Loucy (cell line): ENCODE data around the gene FPR3.

Experiments used
- H2AFZ ChIP-seq: fragments of 200-600 bp; sonication (generic); 2 replicates; pipeline ENCODE4 v1.6.0; 2016; ENCODE audit warnings: antibody characterized with exemption, mild to moderate bottlenecking, low read length, moderate library complexity
- H3F3A ChIP-seq: fragments of 200-600 bp; 2 replicates; pipeline ENCODE4 v1.6.0; 2016; ENCODE audit warnings: antibody characterized with exemption, low read depth, mild to moderate bottlenecking
- H3K27me3 ChIP-seq: fragments of 200-600 bp; sonication (generic); 2 replicates; pipeline ENCODE4 v1.6.1; 2014; ENCODE audit warnings: low read length, mild to moderate bottlenecking; ENCODE audit not compliant: insufficient read depth, poor library complexity, severe bottlenecking
- H3K36me3 ChIP-seq: fragments of 200-600 bp; sonication (generic); 2 replicates; pipeline ENCODE4 v1.6.1; 2016; ENCODE audit warnings: low read length; ENCODE audit not compliant: insufficient read depth
- H3K4me1 ChIP-seq: fragments of 200-600 bp; sonication (generic); 2 replicates; pipeline ENCODE4 v1.5.1; 2014; ENCODE audit warnings: low read length, mild to moderate bottlenecking; ENCODE audit not compliant: insufficient read depth, poor library complexity, severe bottlenecking
- H3K4me2 ChIP-seq: fragments of 200-600 bp; sonication (generic); 2 replicates; pipeline ENCODE4 v1.6.0; 2014; ENCODE audit warnings: antibody characterized with exemption, low read length, low read depth, mild to moderate bottlenecking; ENCODE audit not compliant: poor library complexity, severe bottlenecking
- H3K4me3 ChIP-seq: fragments of 200-600 bp; sonication (generic); 2 replicates; pipeline ENCODE4 v1.5.1; 2014; ENCODE audit warnings: low read length, mild to moderate bottlenecking, mixed read lengths; ENCODE audit not compliant: poor library complexity, severe bottlenecking
- H3K79me2 ChIP-seq: fragments of 200-600 bp; sonication (generic); 2 replicates; pipeline ENCODE4 v1.6.1; 2014; ENCODE audit warnings: low read length; ENCODE audit not compliant: insufficient read depth
- H3K9ac ChIP-seq: fragments of 200-600 bp; sonication (generic); 2 replicates; pipeline ENCODE4 v1.6.0; 2014; ENCODE audit warnings: mild to moderate bottlenecking, low read depth, low read length, moderate library complexity; ENCODE audit not compliant: poor library complexity, severe bottlenecking
- H3K9me2 ChIP-seq: fragments of 200-600 bp; sonication (generic); replicated peaks from 2 replicates; pipeline ENCODE4 v1.6.1; 2016; ENCODE audit warnings: low read depth, low read length, mixed read lengths
- H3K9me3 ChIP-seq: fragments of 200-600 bp; sonication (generic); 2 replicates; pipeline ENCODE4 v1.6.1; 2014; ENCODE audit warnings: mild to moderate bottlenecking, antibody characterized with exemption, low read length, low read depth; ENCODE audit not compliant: insufficient read depth
- H4K20me1 ChIP-seq: fragments of 200-600 bp; sonication (generic); 2 replicates; pipeline ENCODE4 v1.6.0; 2014; ENCODE audit warnings: antibody characterized with exemption, low read length, mild to moderate bottlenecking; ENCODE audit not compliant: insufficient read depth, poor library complexity, severe bottlenecking
- CTCF ChIP-seq: fragments of 200-600 bp; sonication (generic); conservative IDR thresholded peaks from 2 replicates; pipeline ENCODE4 v1.5.1; 2014; ENCODE audit warnings: mild to moderate bottlenecking, antibody characterized with exemption, low read length
- EZH2phosphoT487 ChIP-seq: fragments of 200-600 bp; IDR thresholded peaks from 2 replicates; pipeline ENCODE4 v1.6.1; 2018; ENCODE audit warnings: antibody characterized with exemption, mild to moderate bottlenecking, moderate library complexity, borderline replicate concordance

The FPR3 gene

GRCh38 chr19:51794885-51795490, at the start of gene FPR3:
FPR3 (plus strand) TSS chr19:51795157; CDS start chr19:51823749, 28,592 bp downstream.
- Histone ChIP-seq H3K27me3 (no peaks in the 10 kb centered on the region), H3F3A (no peaks in the 10 kb centered on the region), H3K9me3 (peaks cover 4% of the 10 kb centered on the region; the same call in 1 of the 2 replicates), H3K9ac (no peak within 1 kb of the TSS), H3K79me2 (no peaks in the 10 kb centered on the region), H3K36me3 (no peaks in the 10 kb centered on the region), H3K4me1 (no peaks in the 10 kb centered on the region), H3K9me2 (no peaks in the 10 kb centered on the region; the same call in 1 of the 2 replicates), H3K4me2 (no peak within 1 kb of the TSS), H4K20me1 (no peaks in the 10 kb centered on the region), H3K4me3 (no peak within 1 kb of the TSS), H2AFZ (no peak within 1 kb of the TSS)
- no peak for TF ChIP-seq EZH2phosphoT487
- no peak for TF ChIP-seq CTCF

- Histone ChIP-seq H3K4me1 (no peaks in the 10 kb centered on the region), H3K79me2 (no peaks in the 10 kb centered on the region), H3K36me3 (no peaks in the 10 kb centered on the region), H3K9me3 (no peaks in the 10 kb centered on the region; the same call in 1 of the 2 replicates), H4K20me1 (no peaks in the 10 kb centered on the region), H3F3A (no peaks in the 10 kb centered on the region), H3K4me3 (no peak overlapping the region), H3K4me2 (no peak overlapping the region), H3K9me2 (no peaks in the 10 kb centered on the region), H3K27me3 (no peaks in the 10 kb centered on the region), H3K9ac (no peak overlapping the region), H2AFZ (no peak overlapping the region)
- TF ChIP-seq CTCF (no peak), EZH2phosphoT487 (no peak)
Measured at GRCh38 chr19:51746731-51747130, 48.2 kb upstream of the FPR3 start.

GRCh38 chr19:51749979-51750378, 45.0 kb upstream of the FPR3 start:
- Histone ChIP-seq H3F3A (no peaks in the 10 kb centered on the region), H3K36me3 (no peaks in the 10 kb centered on the region), H3K9me3 (no peaks in the 10 kb centered on the region; the same call in 1 of the 2 replicates), H3K4me1 (no peaks in the 10 kb centered on the region), H3K4me3 (no peak overlapping the region), H3K9me2 (no peaks in the 10 kb centered on the region), H3K27me3 (no peaks in the 10 kb centered on the region), H4K20me1 (no peaks in the 10 kb centered on the region), H3K79me2 (no peaks in the 10 kb centered on the region), H2AFZ (no peak overlapping the region), H3K9ac (no peak overlapping the region), H3K4me2 (no peak overlapping the region)
- no peak for TF ChIP-seq CTCF
- no peak for TF ChIP-seq EZH2phosphoT487
